ENCODE measurements around the gene TMEM171.

The TMEM171 gene

DNA sequence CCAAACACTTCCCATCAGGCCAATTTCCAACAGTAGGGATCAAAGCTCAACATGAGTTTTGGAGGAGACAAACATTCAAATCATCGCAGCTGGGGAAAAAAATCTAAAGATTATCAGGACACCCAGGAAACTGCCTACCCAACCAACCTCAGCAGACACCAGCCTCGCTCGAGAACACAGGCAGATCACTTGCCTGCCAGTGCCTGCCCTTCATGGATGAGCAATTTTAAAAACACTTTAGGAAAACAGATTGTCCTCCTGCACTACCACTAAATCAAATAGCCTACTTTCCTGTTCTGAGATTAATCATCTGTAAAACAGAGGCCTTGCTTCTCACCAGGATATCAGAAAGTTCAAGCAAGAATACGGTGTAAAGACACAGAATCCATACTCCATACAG lies 37.9 kb downstream of the TMEM171 start:
- TF ChIP-seq ZFX (IDR thresholded peaks at IDR 0.05), result no peak
- TF ChIP-seq, protein P1, sequence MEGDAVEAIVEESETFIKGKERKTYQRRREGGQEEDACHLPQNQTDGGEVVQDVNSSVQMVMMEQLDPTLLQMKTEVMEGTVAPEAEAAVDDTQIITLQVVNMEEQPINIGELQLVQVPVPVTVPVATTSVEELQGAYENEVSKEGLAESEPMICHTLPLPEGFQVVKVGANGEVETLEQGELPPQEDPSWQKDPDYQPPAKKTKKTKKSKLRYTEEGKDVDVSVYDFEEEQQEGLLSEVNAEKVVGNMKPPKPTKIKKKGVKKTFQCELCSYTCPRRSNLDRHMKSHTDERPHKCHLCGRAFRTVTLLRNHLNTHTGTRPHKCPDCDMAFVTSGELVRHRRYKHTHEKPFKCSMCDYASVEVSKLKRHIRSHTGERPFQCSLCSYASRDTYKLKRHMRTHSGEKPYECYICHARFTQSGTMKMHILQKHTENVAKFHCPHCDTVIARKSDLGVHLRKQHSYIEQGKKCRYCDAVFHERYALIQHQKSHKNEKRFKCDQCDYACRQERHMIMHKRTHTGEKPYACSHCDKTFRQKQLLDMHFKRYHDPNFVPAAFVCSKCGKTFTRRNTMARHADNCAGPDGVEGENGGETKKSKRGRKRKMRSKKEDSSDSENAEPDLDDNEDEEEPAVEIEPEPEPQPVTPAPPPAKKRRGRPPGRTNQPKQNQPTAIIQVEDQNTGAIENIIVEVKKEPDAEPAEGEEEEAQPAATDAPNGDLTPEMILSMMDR (conservative IDR thresholded peaks at IDR 0.05), result no peak
- H3K27ac ChIP-seq, result no peak overlapping the region

DNA sequence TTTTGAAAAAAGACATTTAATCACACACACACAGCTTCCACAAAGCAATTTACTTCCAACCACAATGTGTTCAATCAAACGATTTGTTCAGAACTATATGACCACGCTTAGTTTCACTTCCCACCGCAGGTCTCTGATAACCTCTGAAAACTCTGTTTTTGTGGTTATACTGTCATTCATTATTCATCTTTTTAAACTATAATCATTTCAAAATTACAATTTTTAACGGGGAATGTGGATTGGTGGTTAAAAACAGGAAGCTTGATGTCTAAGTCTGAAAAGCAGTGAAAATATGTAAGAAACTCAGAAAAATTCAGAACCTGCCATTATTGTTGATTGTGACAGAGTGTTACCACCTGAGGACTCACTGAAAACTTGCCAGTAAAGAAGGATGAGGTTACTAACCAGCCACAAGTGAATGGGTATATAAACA lies 39.9 kb downstream of the TMEM171 start:
- no peak for TF ChIP-seq ZFX (IDR thresholded peaks at IDR 0.05)
- TF ChIP-seq, protein P1 (conservative IDR thresholded peaks at IDR 0.05), result no peak
- no peak overlapping the region for H3K27ac ChIP-seq

DNA sequence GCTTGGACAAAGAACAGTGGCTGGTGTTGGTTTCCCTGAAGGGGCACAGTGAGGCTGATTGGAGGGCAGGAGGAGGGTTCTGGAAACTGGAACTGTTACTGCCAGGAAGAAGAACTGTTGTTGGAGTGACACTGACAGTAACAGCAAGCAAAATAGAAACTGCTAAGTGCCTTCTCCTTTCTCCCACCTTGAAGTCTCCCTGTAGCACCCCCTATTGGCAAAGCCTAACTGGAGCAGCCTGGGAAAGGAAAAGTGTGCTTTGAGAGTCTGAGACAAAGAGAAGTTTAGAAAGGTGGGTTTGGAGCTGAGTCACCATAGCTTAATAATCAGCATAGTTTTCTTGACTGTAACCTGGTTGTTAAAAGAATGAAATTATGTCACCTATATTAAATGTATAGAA lies 50.1 kb downstream of the TMEM171 start:
- no peak overlapping the region for H3K27ac ChIP-seq
- TF ChIP-seq ZFX (IDR thresholded peaks at IDR 0.05), result no peak
- TF ChIP-seq, protein P1 (conservative IDR thresholded peaks at IDR 0.05), result peak; percentile 83

DNA sequence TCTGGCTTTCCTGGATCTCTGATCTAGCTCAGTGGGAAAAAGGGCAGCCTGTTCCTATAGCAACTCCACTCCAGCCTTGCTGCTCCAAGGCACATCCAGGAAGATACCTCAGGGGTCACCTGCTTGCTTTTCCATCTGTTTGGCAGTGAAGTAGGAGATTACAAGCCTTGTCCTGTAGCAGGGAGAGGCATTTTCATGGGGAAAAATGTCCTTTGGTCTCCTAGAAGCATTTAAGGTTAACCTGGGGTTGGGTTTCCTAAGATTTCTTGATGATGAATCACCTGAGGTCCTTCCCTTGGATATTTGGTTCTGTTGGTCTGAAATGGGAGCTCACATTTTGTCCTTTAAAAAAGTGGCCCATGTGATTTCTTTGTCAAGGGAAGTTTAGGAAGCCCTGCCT lies 51.1 kb downstream of the TMEM171 start:
- no peak for TF ChIP-seq ZFX (IDR thresholded peaks at IDR 0.05)
- TF ChIP-seq, protein P1 (conservative IDR thresholded peaks at IDR 0.05), result no peak
- H3K27ac ChIP-seq, result no peak overlapping the region

DNA sequence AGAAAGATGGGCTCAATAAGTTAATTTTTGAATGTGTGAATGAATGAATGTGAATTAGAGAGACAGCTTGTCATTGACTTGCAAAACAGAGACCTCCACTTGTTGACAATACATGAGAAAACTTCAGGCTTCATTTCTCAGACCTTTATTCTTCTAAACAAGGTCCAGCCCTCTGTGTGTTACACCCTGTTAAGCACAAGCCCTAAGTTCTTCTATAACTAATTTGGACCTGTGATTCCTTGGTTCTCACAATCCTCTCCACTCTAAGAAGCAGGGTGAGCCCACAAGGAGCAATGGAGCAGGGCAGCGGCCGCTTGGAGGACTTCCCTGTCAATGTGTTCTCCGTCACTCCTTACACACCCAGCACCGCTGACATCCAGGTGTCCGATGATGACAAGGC lies 52.6 kb downstream of the TMEM171 start, which contains the start of gene TMEM174:
Gene TMEM174, plus strand, starts transcription at position 243 of the 400 bp plus-strand sequence. Its CDS starts 51 bp downstream, at position 294.
- H3K27ac ChIP-seq, result no peak within 1 kb of the TSS
- TF ChIP-seq, protein P1 (conservative IDR thresholded peaks at IDR 0.05), result no peak
- TF ChIP-seq ZFX (IDR thresholded peaks at IDR 0.05), result no peak

DNA sequence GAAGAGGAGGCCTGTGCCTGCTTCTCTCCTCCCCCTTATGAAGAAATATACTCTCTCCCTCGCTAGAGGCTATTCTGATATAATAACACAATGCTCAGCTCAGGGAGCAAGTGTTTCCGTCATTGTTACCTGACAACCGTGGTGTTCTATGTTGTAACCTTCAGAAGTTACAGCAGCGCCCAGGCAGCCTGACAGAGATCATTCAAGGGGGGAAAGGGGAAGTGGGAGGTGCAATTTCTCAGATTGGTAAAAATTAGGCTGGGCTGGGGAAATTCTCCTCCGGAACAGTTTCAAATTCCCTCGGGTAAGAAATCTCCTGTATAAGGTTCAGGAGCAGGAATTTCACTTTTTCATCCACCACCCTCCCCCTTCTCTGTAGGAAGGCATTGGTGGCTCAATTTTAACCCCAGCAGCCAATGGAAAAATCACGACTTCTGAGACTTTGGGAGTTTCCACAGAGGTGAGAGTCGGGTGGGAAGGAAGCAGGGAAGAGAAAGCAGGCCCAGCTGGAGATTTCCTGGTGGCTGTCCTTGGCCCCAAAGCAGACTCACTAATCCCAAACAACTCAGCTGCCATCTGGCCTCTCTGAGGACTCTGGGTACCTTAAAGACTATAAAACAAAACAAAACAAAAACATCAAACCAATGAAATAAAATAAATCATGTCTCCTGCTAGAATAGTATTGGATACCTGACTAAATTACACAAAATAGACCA lies 53.9 kb downstream of the TMEM171 start:
- no peak overlapping the region for H3K27ac ChIP-seq
- no peak for TF ChIP-seq ZFX (IDR thresholded peaks at IDR 0.05)
- TF ChIP-seq, protein P1 (conservative IDR thresholded peaks at IDR 0.05), result no peak

DNA sequence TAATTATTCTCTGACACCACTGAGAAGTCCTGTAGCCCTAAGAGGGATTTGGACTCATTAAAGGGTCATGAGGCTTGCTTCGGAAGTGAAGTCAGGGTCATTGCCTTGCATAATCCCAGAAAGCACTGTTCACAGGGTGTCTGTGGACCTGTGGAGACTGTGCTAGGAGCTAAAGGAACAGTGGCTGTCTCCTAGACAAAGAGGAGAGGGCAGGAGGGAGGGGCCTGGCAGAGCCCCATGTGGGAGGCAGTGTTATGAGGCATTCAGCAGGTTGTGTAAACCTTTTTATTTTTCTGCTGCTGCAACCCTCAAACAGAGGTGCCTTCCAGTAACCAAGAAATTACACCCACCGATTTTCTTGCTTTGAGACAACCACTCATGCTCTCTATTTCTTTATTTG lies 55.9 kb downstream of the TMEM171 start:
- H3K27ac ChIP-seq, result no peak overlapping the region
- TF ChIP-seq ZFX (IDR thresholded peaks at IDR 0.05), result no peak
- TF ChIP-seq, protein P1 (conservative IDR thresholded peaks at IDR 0.05), result no peak
